HG03469 (cell line): ENCODE data around the gene RRBP1.

Source experiments
- ATAC-seq: cut with Tn5 transposase; IDR thresholded peaks from one replicate; pipeline ENCODE4 v1.9.1; 2021; ENCODE audit warnings: mild to moderate bottlenecking, moderate library complexity, moderate number of reproducible peaks; ENCODE audit not compliant: unreplicated experiment

RRBP1 gene

GRCh38 chr20:17587148-17587547 lies 94.9 kb downstream of the RRBP1 start:
- ATAC-seq: no peak

DNA sequence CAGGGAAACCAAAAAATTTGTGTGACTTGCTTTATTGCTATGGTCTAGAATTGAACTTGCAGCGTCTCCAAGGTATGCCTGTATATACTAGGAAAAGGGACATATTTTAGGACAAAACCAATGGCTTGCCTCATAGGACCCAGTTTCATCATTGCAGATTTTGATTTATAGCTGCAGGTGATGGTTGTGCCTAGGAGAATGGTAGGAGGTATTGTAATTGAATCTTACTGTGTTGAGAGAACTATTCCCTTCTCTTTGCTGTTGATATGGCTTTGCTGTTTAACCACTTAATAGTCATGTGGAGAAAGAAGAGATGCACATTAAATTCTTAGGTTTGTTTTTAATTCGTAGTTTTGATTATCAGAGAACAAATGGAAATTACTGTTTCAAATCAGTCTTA lies 95.8 kb downstream of the RRBP1 start:
- ATAC-seq: no peak

DNA sequence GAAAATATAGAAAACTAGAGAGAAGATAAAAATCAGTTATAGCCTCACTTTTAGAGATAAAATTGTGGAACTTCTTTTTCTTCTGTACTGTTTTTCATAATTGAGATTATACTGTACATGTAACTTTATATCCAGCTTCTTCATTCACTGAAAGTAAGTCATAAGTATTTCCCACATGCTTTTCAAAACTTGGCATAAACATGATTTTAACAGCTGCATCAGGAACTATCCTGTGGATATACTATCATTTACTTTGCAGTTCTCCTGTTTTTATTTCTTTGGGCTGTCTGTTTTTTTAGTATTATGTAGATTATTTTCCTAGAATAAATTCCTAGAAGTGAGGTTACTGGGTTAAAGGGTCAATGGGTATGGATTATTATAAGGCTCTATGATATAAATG lies 97.4 kb downstream of the RRBP1 start:
- ATAC-seq: no peak

DNA sequence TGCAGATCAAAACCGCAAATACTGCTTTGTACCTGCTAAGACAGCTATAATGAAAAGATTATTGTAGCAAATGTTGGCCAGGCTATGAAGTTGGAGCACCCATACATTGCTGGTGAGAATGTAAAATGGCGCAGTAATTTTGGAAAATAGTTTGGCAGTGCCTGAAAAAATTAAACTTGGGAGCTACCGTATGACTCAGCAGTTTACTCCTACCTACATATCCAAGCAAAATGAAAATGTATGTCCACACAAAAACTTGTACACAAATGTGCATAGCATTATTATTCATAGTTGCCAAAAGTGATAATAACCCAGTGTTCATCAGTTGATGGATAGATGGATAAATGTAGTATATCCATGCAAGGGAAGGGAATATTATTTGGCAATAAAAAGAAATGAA lies 98.9 kb downstream of the RRBP1 start:
- ATAC-seq: no peak

- no peak for ATAC-seq
Observed at GRCh38 chr20:17580895-17581294, 101.1 kb downstream of the RRBP1 start.

GRCh38 chr20:17579369-17580039 lies 102.5 kb downstream of the RRBP1 start:
- ATAC-seq: no peak

DNA sequence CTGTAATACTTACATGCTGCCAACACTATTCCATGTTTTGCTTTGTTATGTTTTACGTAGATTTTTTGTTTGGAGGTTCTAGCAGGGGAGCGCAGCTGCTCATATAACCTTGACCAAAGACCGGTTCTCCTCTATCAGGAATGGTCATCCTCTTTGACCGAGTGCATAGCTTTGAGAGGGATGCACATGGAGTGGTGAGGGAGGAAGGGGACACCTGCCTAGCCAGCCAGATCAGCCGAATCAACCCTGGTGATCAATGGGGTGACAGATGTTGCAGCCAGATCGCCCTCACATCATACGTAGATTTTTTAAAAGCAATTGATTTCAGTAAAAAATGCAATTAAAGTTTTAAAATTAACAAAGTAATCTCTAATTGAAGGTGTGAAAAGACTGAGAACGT lies 105.8 kb downstream of the RRBP1 start:
- ATAC-seq: no peak

DNA sequence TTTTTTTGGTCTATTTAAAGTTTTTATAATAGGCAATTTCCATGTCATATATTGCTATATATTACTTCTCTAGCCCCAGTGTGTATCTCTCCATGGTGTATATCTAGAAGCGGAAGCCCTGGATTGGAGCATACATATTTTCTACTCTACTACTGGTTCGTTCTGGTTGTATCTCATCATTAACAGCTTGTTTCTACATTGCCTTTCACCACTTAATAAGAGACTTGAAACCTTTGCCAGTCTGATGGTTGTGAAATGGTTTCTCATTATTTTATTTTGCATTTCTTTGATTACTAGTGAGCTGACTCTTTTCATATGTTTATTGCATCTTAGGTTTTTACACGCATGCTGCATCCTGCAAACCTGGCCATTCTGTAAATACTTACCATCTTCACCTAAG lies 108.6 kb downstream of the RRBP1 start:
- no peak for ATAC-seq

DNA sequence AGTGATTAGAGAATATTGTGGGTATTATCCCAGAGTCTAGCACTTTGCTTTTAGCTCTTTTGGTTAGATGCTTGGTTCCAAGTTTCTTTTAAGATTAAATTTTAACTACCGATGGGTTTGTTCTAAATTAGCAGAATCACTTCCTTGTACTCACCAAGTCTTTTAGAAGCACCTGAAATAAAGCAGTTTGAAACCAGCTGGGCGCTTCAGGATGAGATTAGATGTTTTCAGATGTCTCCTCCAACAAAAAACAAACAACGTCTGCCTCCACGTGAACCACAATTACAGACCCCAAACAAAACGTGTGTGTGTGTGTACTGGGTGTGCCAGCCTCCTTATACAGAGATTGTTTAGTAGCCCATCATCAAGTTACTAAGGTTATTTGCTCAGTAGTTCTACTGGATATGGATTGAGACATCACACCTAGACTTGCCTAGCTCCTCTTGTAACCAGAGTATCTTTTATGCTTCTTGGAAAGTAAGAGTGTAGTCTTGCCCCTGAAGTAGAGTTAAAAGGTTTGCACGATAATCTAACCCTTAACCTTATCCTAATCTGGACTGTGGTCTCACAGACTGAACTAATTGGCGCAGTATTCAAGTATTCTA lies 109.9 kb downstream of the RRBP1 start:
- no peak for ATAC-seq

GRCh38 chr20:17571153-17571527 lies 110.9 kb downstream of the RRBP1 start:
- ATAC-seq: no peak

DNA sequence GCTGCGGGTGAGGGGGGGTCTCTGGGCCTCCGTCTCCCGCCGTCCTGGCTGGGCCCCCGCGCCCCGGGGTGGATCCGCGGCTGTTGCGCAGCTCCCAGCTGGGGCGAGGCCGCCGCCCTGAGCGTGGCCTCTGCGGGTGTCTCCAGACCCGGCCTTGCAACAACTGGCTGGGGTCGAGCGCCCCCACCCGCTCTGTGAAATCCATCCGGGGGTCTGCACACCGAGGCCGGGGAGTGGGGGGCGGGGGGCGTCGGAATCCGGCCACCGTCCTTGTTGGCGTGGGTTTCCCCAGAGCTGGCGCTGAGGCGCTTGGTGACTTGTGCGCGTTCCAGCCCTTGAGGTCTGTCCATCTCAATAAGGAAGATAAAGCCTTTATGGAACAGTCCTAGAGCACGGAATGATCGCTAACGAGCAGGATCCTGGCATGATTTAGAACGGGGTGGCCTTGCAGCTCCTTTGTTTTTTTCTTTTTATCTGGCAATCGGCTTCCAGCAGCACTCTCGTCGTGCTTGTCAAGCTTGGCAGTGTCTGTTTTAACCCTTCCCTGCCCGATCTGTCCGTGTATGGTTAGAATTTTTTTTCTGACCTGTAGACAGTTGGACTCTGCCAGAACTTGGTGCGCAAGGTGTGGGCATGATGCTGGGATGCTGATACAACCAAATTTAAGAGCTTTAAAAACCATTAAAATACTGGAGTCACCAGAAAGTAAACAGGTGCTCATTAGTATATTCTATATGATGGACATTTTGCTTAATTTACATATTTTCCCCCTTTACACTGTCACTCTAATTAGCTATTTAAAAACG lies 111.5 kb downstream of the RRBP1 start:
- peak; percentile 11 for ATAC-seq

- ATAC-seq: peak; percentile 87
Observed at GRCh38 chr20:17569616-17570346, 112.3 kb downstream of the RRBP1 start, which contains the start of gene DSTN. Gene DSTN (plus strand): TSS chr20:17570075. CDS start chr20:17570209, 134 bp downstream.

DNA sequence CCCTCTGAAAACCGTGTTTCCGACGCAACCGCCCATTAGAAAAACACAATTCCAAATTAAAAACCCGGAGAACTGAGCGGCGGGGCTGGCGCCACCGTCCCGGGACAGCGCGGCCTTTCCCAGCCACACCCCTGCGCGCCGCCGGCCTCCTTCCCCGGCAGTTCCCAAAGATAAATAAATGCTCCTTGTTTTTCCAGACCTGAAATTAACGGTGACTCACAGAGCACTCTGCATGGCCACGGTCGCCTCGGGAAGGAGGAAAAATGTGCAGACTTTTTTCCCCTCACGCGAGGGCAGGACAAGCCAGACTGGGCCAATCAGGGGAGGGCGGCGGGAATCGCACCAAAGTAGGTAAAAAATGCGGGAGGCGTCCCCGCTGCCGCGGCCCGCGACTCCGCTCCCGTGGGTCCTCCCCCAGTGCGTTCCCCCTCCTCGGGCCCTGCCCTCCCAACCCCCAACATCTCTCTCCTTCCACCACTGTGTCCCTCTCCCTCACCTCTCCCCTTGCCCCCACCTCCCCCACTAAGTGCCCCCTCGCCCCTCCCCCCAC lies 113.0 kb downstream of the RRBP1 start:
- ATAC-seq: no peak

DNA sequence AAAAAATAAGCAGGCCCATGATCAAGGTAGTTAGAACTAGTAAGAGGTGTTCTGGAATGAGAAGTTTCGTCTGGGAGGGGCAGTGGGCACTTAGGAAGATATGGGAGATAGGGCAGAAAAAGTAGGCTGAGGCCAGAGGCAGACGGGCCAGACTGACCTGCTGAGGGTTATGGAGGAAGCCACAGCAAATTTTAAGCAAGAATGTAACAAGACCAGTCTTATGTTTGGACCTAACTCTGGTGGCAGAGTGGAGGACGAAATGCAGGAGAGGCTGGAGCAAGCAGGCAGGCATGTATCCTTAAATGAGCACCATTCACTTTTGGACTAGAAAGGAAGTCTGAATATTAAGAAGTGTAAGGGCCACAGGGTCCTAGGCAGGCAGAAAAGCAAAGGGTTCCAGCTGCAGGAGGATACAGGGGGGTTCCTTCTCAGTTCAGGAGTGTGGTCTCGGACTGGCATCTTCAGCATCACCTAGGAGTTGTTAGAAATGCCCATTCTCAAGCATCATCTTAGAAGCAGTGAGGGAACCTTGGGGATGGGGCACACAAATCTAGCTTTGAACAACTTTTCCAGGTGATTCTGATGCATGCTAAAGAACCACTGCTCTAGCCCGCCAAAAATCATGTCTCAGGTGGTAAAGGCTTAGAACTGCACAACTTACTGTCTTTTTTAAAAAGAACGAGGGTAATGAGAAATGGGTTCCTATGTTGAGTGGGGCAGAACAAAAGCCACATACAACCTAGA lies 113.8 kb downstream of the RRBP1 start:
- no peak for ATAC-seq

DNA sequence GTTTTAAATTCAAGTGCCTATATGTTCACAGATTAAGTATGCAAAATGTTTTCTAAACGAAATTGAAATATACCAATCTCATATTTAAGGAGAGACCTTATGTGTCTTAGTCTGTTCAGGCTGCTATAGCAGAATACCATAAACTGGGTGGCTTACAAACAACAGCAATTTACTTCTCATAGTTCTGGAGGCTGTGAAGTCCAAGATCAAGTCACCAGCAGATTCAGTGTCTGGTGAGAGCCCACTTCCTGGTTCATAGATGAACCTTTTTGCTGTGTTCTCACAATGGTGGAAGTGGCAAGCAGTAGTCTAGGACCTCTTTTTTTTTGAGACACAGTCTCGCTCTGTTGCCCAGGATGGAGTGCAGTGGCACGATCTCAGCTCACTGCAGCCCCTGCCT lies 115.7 kb downstream of the RRBP1 start:
- ATAC-seq: no peak

- ATAC-seq: no peak
Observed at GRCh38 chr20:17565169-17565845, 116.7 kb downstream of the RRBP1 start.
